Measurements from ENCODE around the gene AGBL3. TPM values are rescaled to one million over a fixed set of nuclear protein-coding genes. Genes with fewer than 3 reads are reported as not detected.
A peak's percentile ranks its signal among the peaks of the same experiment; 100 is the strongest.

AGBL3 gene
- total RNA-seq, 1 donor from 2014 or later = 0.91 TPM

- Histone ChIP-seq H3K27me3 (ENCODE audit: insufficient read depth, low read length) (no peaks in the 10 kb centered on the region), H3K4me3 (ENCODE audit: insufficient read depth, low read depth, low read length) (no peak overlapping the region), H2AFZ (ENCODE audit: low read depth, low read length) (no peak overlapping the region), H3K9me3 (ENCODE audit: insufficient read depth, low read depth, low read length) (peaks cover 27% of the 10 kb centered on the region), H3K27ac (ENCODE audit: low read depth, low read length) (no peak overlapping the region), H3K4me1 (ENCODE audit: insufficient read depth, low read length) (no peaks in the 10 kb centered on the region), H3K9ac (ENCODE audit: low read length) (no peak overlapping the region), H4K20me1 (ENCODE audit: insufficient read depth, low read length) (no peaks in the 10 kb centered on the region), H3K4me2 (ENCODE audit: low read length) (no peak overlapping the region), H3K79me2 (ENCODE audit: insufficient read depth, low read length) (no peaks in the 10 kb centered on the region), H3K36me3 (ENCODE audit: insufficient read depth, low read length) (peaks cover 7% of the 10 kb centered on the region)
- no peak for FAIRE-seq
- TF ChIP-seq CTCF (IDR thresholded peaks at IDR 0.05; ENCODE audit: insufficient read depth, low read depth, low read length) = no peak
- TF ChIP-seq EZH2 (IDR thresholded peaks at IDR 0.05; ENCODE audit: insufficient read depth, low read length) = no peak
- no peaks in the 10 kb centered on the region for H3K27me3 Mint-ChIP-seq (ENCODE audit: low read depth, unreplicated experiment)
- peaks cover 46% of the 10 kb centered on the region for H3K36me3 Mint-ChIP-seq (ENCODE audit: low read depth, unreplicated experiment)
- no peak overlapping the region for H3K27ac Mint-ChIP-seq (ENCODE audit: unreplicated experiment)
- DNase-seq (ENCODE audit: low read depth) = no peak
- peaks cover 36% of the 10 kb centered on the region for H3K9me3 Mint-ChIP-seq (ENCODE audit: unreplicated experiment)
- H3K4me1 Mint-ChIP-seq (ENCODE audit: low read depth, unreplicated experiment) = peaks cover 5% of the 10 kb centered on the region
- H3K4me3 Mint-ChIP-seq (ENCODE audit: unreplicated experiment) = no peak overlapping the region
These were observed 195.1 kb downstream of the AGBL3 start for GRCh38 chr7:135181261-135181928.

GRCh38 chr7:135181929-135182678, 195.8 kb downstream of the AGBL3 start:
- H4K20me1 ChIP-seq (ENCODE audit: insufficient read depth, low read length) = no peaks in the 10 kb centered on the region
- FAIRE-seq = no peak
- no peak overlapping the region for H3K4me3 ChIP-seq (ENCODE audit: insufficient read depth, low read depth, low read length)
- no peak for TF ChIP-seq EZH2 (IDR thresholded peaks at IDR 0.05; ENCODE audit: insufficient read depth, low read length)
- no peak for TF ChIP-seq CTCF (IDR thresholded peaks at IDR 0.05; ENCODE audit: insufficient read depth, low read depth, low read length)
- H3K36me3 ChIP-seq (ENCODE audit: insufficient read depth, low read length) = peaks cover 7% of the 10 kb centered on the region
- no peak overlapping the region for H3K9ac ChIP-seq (ENCODE audit: low read length)
- Mint-ChIP-seq H3K4me3 (ENCODE audit: unreplicated experiment) (no peak overlapping the region), H3K4me1 (ENCODE audit: low read depth, unreplicated experiment) (peaks cover 4% of the 10 kb centered on the region), H3K36me3 (ENCODE audit: low read depth, unreplicated experiment) (peaks cover 50% of the 10 kb centered on the region), H3K27ac (ENCODE audit: unreplicated experiment) (no peak overlapping the region), H3K27me3 (ENCODE audit: low read depth, unreplicated experiment) (no peaks in the 10 kb centered on the region), H3K9me3 (ENCODE audit: unreplicated experiment) (peaks cover 36% of the 10 kb centered on the region)
- DNase-seq (ENCODE audit: low read depth) = no peak
- H3K9me3 ChIP-seq (ENCODE audit: insufficient read depth, low read depth, low read length) = peaks cover 27% of the 10 kb centered on the region
- H3K27me3 ChIP-seq (ENCODE audit: insufficient read depth, low read length) = no peaks in the 10 kb centered on the region
- H3K27ac ChIP-seq (ENCODE audit: low read depth, low read length) = no peak overlapping the region
- no peaks in the 10 kb centered on the region for H3K79me2 ChIP-seq (ENCODE audit: insufficient read depth, low read length)
- no peak overlapping the region for H2AFZ ChIP-seq (ENCODE audit: low read depth, low read length)
- no peaks in the 10 kb centered on the region for H3K4me1 ChIP-seq (ENCODE audit: insufficient read depth, low read length)
- H3K4me2 ChIP-seq (ENCODE audit: low read length) = no peak overlapping the region

- Histone ChIP-seq H3K9ac (ENCODE audit: low read length) (no peak overlapping the region), H4K20me1 (ENCODE audit: insufficient read depth, low read length) (no peaks in the 10 kb centered on the region), H3K79me2 (ENCODE audit: insufficient read depth, low read length) (no peaks in the 10 kb centered on the region), H2AFZ (ENCODE audit: low read depth, low read length) (no peak overlapping the region), H3K4me1 (ENCODE audit: insufficient read depth, low read length) (peaks cover 1% of the 10 kb centered on the region), H3K27ac (ENCODE audit: low read depth, low read length) (no peak overlapping the region), H3K27me3 (ENCODE audit: insufficient read depth, low read length) (no peaks in the 10 kb centered on the region), H3K9me3 (ENCODE audit: insufficient read depth, low read depth, low read length) (peaks cover 27% of the 10 kb centered on the region), H3K4me2 (ENCODE audit: low read length) (no peak overlapping the region), H3K4me3 (ENCODE audit: insufficient read depth, low read depth, low read length) (no peak overlapping the region), H3K36me3 (ENCODE audit: insufficient read depth, low read length) (peaks cover 7% of the 10 kb centered on the region)
- H3K4me1 Mint-ChIP-seq (ENCODE audit: low read depth, unreplicated experiment) = no peaks in the 10 kb centered on the region
- FAIRE-seq (no peak), DNase-seq (ENCODE audit: low read depth) (no peak)
- no peaks in the 10 kb centered on the region for H3K27me3 Mint-ChIP-seq (ENCODE audit: low read depth, unreplicated experiment)
- TF ChIP-seq CTCF (IDR thresholded peaks at IDR 0.05; ENCODE audit: insufficient read depth, low read depth, low read length) (no peak), EZH2 (IDR thresholded peaks at IDR 0.05; ENCODE audit: insufficient read depth, low read length) (no peak)
- H3K9me3 Mint-ChIP-seq (ENCODE audit: unreplicated experiment) = peaks cover 34% of the 10 kb centered on the region
- no peak overlapping the region for H3K27ac Mint-ChIP-seq (ENCODE audit: unreplicated experiment)
- peak overlapping the region; percentile 34 for H3K4me3 Mint-ChIP-seq (ENCODE audit: unreplicated experiment)
- H3K36me3 Mint-ChIP-seq (ENCODE audit: low read depth, unreplicated experiment) = peaks cover 56% of the 10 kb centered on the region
These were observed 197.2 kb downstream of the AGBL3 start for GRCh38 chr7:135183478-135183877.

All from astrocyte (in vitro differentiated cells and primary cell).